H1 (cell line): ENCODE results near the gene UVRAG. TPM values are rescaled to one million over a fixed set of nuclear protein-coding genes. Genes with fewer than 3 reads are reported as not detected.

Experiments used
- CTCF ChIA-PET: fragments of 300-600 bp; sonication (Branson Sonifier 250); formaldehyde crosslinking; loops from one replicate; lab custom pipeline; 2021; ENCODE audit not compliant: partially characterized antibody; lab: Charles Lee
- POLR2A ChIA-PET: fragments of 300-600 bp; sonication (Branson Sonifier 250); formaldehyde crosslinking; loops from one replicate; lab custom pipeline; 2021; ENCODE audit warnings: inconsistent platforms; ENCODE audit not compliant: partially characterized antibody; lab: Charles Lee
- DNase-seq, 2 experiments: peaks; one replicate each; pipeline versions ENCODE4 v3.0.0 to v3.0.0-alpha.2; 2010 to 2022; ENCODE audit warnings: low spot score in 2 of 2, low read depth in 1 of 2, mixed read lengths in 1 of 2
- FAIRE-seq: peaks from 2 replicates; lab custom pipeline; 2011; peaks lifted over from hg19 to GRCh38; lab: Jason Lieb, UNC
- H2AFZ ChIP-seq: 2 replicates; pipeline ENCODE4 v1.8.1; 2012; ENCODE audit warnings: low read length, inconsistent platforms
- H2AK5ac ChIP-seq: 2 replicates; pipeline ENCODE4 v1.6.1; 2013; ENCODE audit warnings: low read depth, low read length
- H2BK120ac ChIP-seq: replicated peaks from 2 replicates; pipeline ENCODE3; 2013; ENCODE audit warnings: low read depth, low read length, inconsistent platforms
- H2BK12ac ChIP-seq: 2 replicates; pipeline ENCODE4 v1.6.1; 2013; ENCODE audit warnings: low read depth, low read length
- H2BK15ac ChIP-seq: 2 replicates; pipeline ENCODE4 v1.6.1; 2013; ENCODE audit warnings: low read length
- H2BK20ac ChIP-seq: 2 replicates; pipeline ENCODE4 v1.6.1; 2013; ENCODE audit warnings: low read length
- H2BK5ac ChIP-seq: 2 replicates; pipeline ENCODE4 v1.6.1; 2013; ENCODE audit warnings: low read depth, low read length
- H3K14ac ChIP-seq: 2 replicates; pipeline ENCODE4 v1.6.1; 2013; ENCODE audit warnings: inconsistent platforms; ENCODE audit not compliant: insufficient read length
- H3K18ac ChIP-seq: 2 replicates; pipeline ENCODE4 v1.6.1; 2013; ENCODE audit warnings: low read length; ENCODE audit errors: extremely low read depth
- H3K23ac ChIP-seq: 2 replicates; pipeline ENCODE4 v1.6.1; 2013; ENCODE audit warnings: inconsistent platforms; ENCODE audit not compliant: insufficient read length
- H3K23me2 ChIP-seq: 2 replicates; pipeline ENCODE4 v1.6.1; 2013; ENCODE audit warnings: low read depth, low read length
- H3K27ac ChIP-seq: 2 replicates; pipeline ENCODE4 v1.6.1; 2011; ENCODE audit warnings: low read depth, low read length, inconsistent platforms
- H3K27me3 ChIP-seq, 4 experiments: replicated peaks in 1 of 4; 1 replicate in 1 of 4; 2 replicates in 3 of 4; pipeline versions ENCODE4 v1.6.1 to v1.8.1; 2011 to 2013; ENCODE audit warnings: low read length in 3 of 4, mild to moderate bottlenecking in 3 of 4, inconsistent platforms in 2 of 4, mixed read lengths in 2 of 4, moderate library complexity in 1 of 4; ENCODE audit not compliant: control insufficient read depth in 3 of 4, insufficient read depth in 3 of 4; ENCODE audit errors: extremely low read depth in 1 of 4
- H3K36me3 ChIP-seq, 4 experiments: 2 replicates each; pipeline versions ENCODE4 v1.6.1 to v1.8.1; 2011 to 2013; ENCODE audit warnings: mild to moderate bottlenecking in 4 of 4, low read length in 3 of 4, moderate library complexity in 2 of 4, control low read depth in 1 of 4, inconsistent platforms in 1 of 4; ENCODE audit not compliant: insufficient read depth in 4 of 4, control insufficient read depth in 2 of 4
- H3K4ac ChIP-seq: replicated peaks from 2 replicates; pipeline ENCODE3; 2013; ENCODE audit warnings: low read length, low read depth, mixed read lengths, inconsistent platforms; ENCODE audit not compliant: insufficient read length
- H3K4me1 ChIP-seq, 4 experiments: replicated peaks in 1 of 4; 1 replicate in 1 of 4; 2 replicates in 3 of 4; pipeline versions ENCODE4 v1.6.1 to v1.8.1; 2011 to 2013; ENCODE audit warnings: low read length in 3 of 4, inconsistent platforms in 2 of 4, mixed read lengths in 1 of 4; ENCODE audit not compliant: insufficient read depth in 4 of 4, control insufficient read depth in 3 of 4
- H3K4me2 ChIP-seq, 2 experiments: 2 replicates each; pipeline versions ENCODE4 v1.6.1 to v1.8.1; 2011 to 2013; ENCODE audit warnings: low read depth in 2 of 2, low read length in 2 of 2, control low read depth in 1 of 2, inconsistent platforms in 1 of 2, mild to moderate bottlenecking in 1 of 2; ENCODE audit not compliant: insufficient read depth in 1 of 2
- H3K4me3 ChIP-seq, 4 experiments: fragments of 200-600, 300-600 bp in 1 of 4; sonication (generic), shearing (Covaris generic), sonication (Bioruptor Twin) in 1 of 4; 2 replicates each; pipeline versions ENCODE4 v1.5.1 to v1.8.1; 2011 to 2016; ENCODE audit warnings: low read length in 4 of 4, low read depth in 3 of 4, control low read depth in 2 of 4, inconsistent platforms in 2 of 4, mild to moderate bottlenecking in 2 of 4, mixed read lengths in 1 of 4, moderate library complexity in 1 of 4; ENCODE audit not compliant: insufficient read depth in 2 of 4; ENCODE audit errors: extremely low read depth in 1 of 4
- H3K56ac ChIP-seq: replicated peaks from 2 replicates; pipeline ENCODE3; 2013; ENCODE audit warnings: low read depth, mild to moderate bottlenecking, mixed read lengths, low read length, inconsistent platforms; ENCODE audit not compliant: insufficient read length
- H3K79me1 ChIP-seq: 2 replicates; pipeline ENCODE4 v1.6.1; 2013; ENCODE audit warnings: low read depth, low read length, control low read depth
- H3K79me2 ChIP-seq, 2 experiments: 2 replicates each; pipeline versions ENCODE4 v1.6.1 to v1.8.1; 2012 to 2013; ENCODE audit warnings: low read length in 2 of 2, mild to moderate bottlenecking in 2 of 2, inconsistent platforms in 1 of 2; ENCODE audit not compliant: insufficient read depth in 2 of 2, control insufficient read depth in 1 of 2
- H3K9ac ChIP-seq, 4 experiments: replicated peaks in 1 of 4; 1 replicate in 1 of 4; 2 replicates in 3 of 4; pipeline versions ENCODE4 v1.6.1 to v1.8.1; 2011 to 2013; ENCODE audit warnings: low read depth in 3 of 4, low read length in 3 of 4, control low read depth in 2 of 4, mild to moderate bottlenecking in 2 of 4, moderate library complexity in 2 of 4, inconsistent platforms in 1 of 4; ENCODE audit errors: extremely low read depth in 1 of 4
- H3K9me3 ChIP-seq, 2 experiments: 2 replicates each; pipeline versions ENCODE4 v1.6.1 to v1.8.1; 2012 to 2013; ENCODE audit warnings: mild to moderate bottlenecking in 2 of 2, moderate library complexity in 2 of 2, control low read depth in 1 of 2, inconsistent platforms in 1 of 2, low read depth in 1 of 2, low read length in 1 of 2, mixed read lengths in 1 of 2; ENCODE audit not compliant: insufficient read depth in 2 of 2
- H4K20me1 ChIP-seq, 2 experiments: replicated peaks in 1 of 2; 2 replicates each; pipeline versions ENCODE3 to v1.8.1; 2011 to 2013; ENCODE audit warnings: inconsistent platforms in 2 of 2, low read length in 2 of 2, mild to moderate bottlenecking in 1 of 2; ENCODE audit not compliant: insufficient read depth in 2 of 2, control insufficient read depth in 1 of 2
- H4K5ac ChIP-seq: 2 replicates; pipeline ENCODE4 v1.6.1; 2013; ENCODE audit warnings: low read length, low read depth, mixed read lengths, inconsistent platforms; ENCODE audit not compliant: insufficient read length
- H4K8ac ChIP-seq: 2 replicates; pipeline ENCODE4 v1.8.0; 2013; ENCODE audit warnings: mild to moderate bottlenecking, moderate library complexity, low read length, inconsistent platforms; ENCODE audit not compliant: insufficient read depth; ENCODE audit errors: extremely low read depth
- H4K91ac ChIP-seq: replicated peaks from 2 replicates; pipeline ENCODE3; 2013; ENCODE audit warnings: low read length, mixed read lengths, inconsistent platforms; ENCODE audit not compliant: insufficient read length
- BRCA1 ChIP-seq: IDR thresholded peaks from 2 replicates; pipeline ENCODE4 v1.6.1; 2012; ENCODE audit warnings: low read depth, low read length, improper control_type of control experiment
- EGR1 ChIP-seq: IDR thresholded peaks from 2 replicates; pipeline ENCODE4 v1.6.1; 2011; ENCODE audit warnings: low read depth, low read length, borderline replicate concordance
- JUND ChIP-seq: IDR thresholded peaks from 2 replicates; pipeline ENCODE4 v1.6.1; 2011; ENCODE audit warnings: mild to moderate bottlenecking, improper control_type of control experiment, low read length
- KDM1A ChIP-seq: fragments of 200-600, 300-600 bp; sonication (generic); IDR thresholded peaks from 2 replicates; pipeline ENCODE4 v1.7.1; 2016; ENCODE audit warnings: mild to moderate bottlenecking, low read length, borderline replicate concordance
- MAFK ChIP-seq: IDR thresholded peaks from 2 replicates; pipeline ENCODE4 v1.6.1; 2012; ENCODE audit warnings: low read depth, mild to moderate bottlenecking, improper control_type of control experiment, low read length
- SIX5 ChIP-seq: IDR thresholded peaks from 2 replicates; pipeline ENCODE4 v1.6.1; 2011; ENCODE audit warnings: mild to moderate bottlenecking, low read depth, low read length
- TCF12 ChIP-seq: IDR thresholded peaks from 2 replicates; pipeline ENCODE4 v1.6.1; 2011; ENCODE audit warnings: low read depth, mild to moderate bottlenecking, low read length
- WGBS, 2 experiments: shearing (Covaris generic) in 1 of 2; methylation state at CpG; one replicate each; pipeline versions ENCODE4 v1.1.6 to v1.1.7; 2013 to 2015; ENCODE audit warnings: low lambda C conversion rate in 2 of 2, mixed read lengths in 2 of 2, inconsistent platforms in 1 of 2, low coverage in 1 of 2, missing lambda C conversion rate in 1 of 2; ENCODE audit not compliant: insufficient replicate concordance in 2 of 2, insufficient coverage in 1 of 2, insufficient read length in 1 of 2; ENCODE audit errors: extremely low coverage in 1 of 2, missing lambda C conversion rate in 1 of 2; 5-methylcytosine and 5-hydroxymethylcytosine counted together
- polyA plus RNA-seq, 7 experiments: library from polyadenylated mRNA; depleted of rRNA in 3 of 7; stranded (reverse) in 5 of 7; unstranded in 2 of 7; fragments of >200 nt in 5 of 7; fragments of 200-250 nt in 2 of 7; gene quantifications; 1 replicate in 5 of 7; 2 replicates in 1 of 7; 4 replicates in 1 of 7; pipeline versions ENCODE4 v1.2.1 to v1.2.3, GENCODE V29; 2011 to 2013; ENCODE audit warnings: missing spikeins in 2 of 7, mixed read lengths in 2 of 7
- total RNA-seq: library from RNA; stranded (reverse); fragmentation: NEBNext Ultra II Directional; extraction: Animal tissue kit (Norgen Biotek cat#: 25700); gene quantifications from 2 replicates; pipeline ENCODE4 v1.2.1, GENCODE V29; 2021

UVRAG gene
- total and polyA plus RNA-seq, 2 of the 8 experiments (the other 6 are each of a cell fraction or from before 2014, with no cell fraction given): 5.5 to 14.7 TPM

- H3K27me3 ChIP-seq: no peaks in the 10 kb centered on the region
- TF ChIP-seq BRCA1 (no peak), EGR1 (no peak), SIX5 (no peak), MAFK (no peak), JUND (no peak), TCF12 (no peak), KDM1A (no peak)
- TF ChIP-seq, all 59 proteins: peak for 0
- Histone ChIP-seq H3K4me2 (no peak overlapping the region), H3K4me1 (no peaks in the 10 kb centered on the region), H2BK5ac (no peak overlapping the region), H3K36me3 (no peaks in the 10 kb centered on the region), H2AK5ac (no peak overlapping the region), H3K23me2 (no peaks in the 10 kb centered on the region), H4K5ac (no peak overlapping the region), H2BK12ac (no peak overlapping the region), H3K9me3 (no peaks in the 10 kb centered on the region), H3K56ac (no peak overlapping the region), H2BK20ac (no peak overlapping the region), H4K20me1 (no peaks in the 10 kb centered on the region), H3K4ac (no peak overlapping the region), H3K79me1 (no peaks in the 10 kb centered on the region), H2AFZ (no peak overlapping the region), H2BK120ac (no peak overlapping the region), H3K23ac (no peak overlapping the region), H3K14ac (no peak overlapping the region), H4K8ac (no peak overlapping the region), H3K18ac (no peak overlapping the region), H4K91ac (no peak overlapping the region), H3K79me2 (no peaks in the 10 kb centered on the region), H3K4me3 (no peak overlapping the region), H3K9ac (no peak overlapping the region), H2BK15ac (no peak overlapping the region), H3K27ac (no peak overlapping the region)
- POLR2A ChIA-PET: no interaction called here
- CTCF ChIA-PET: interaction anchor here (0.7 to 1.2 kb wide), 2 partner anchors 53 to 84 kb away, joined by 3 to 5 read pairs; no protein-coding TSS in a partner anchor
- WGBS, 2 experiments: 93% methylated on average over 1 of the region's 1 CpG; no CpG with 5 or more reads in 1 of the 2 experiments
- DNase-seq (no peak), FAIRE-seq (no peak)
Measured at GRCh38 chr11:76076749-76077148, 261.7 kb downstream of the UVRAG start.
